B cell (primary cell): ENCODE measurements around the gene HSPB9. TPM values are rescaled to one million over a fixed set of nuclear protein-coding genes. Genes with fewer than 3 reads are reported as not detected.
"Not testable (repeated sequence)": the region's sequence is repeated elsewhere in the genome, so short reads cannot be mapped to it uniquely, and the experiment has no call there.

Source experiments
- ATAC-seq: fragments of 200-7000 bp; cut with Tn5 transposase; one replicate; pipeline ENCODE4 v1.10.0; 2021; ENCODE audit warnings: low read depth, mild to moderate bottlenecking, moderate number of reproducible peaks, moderate library complexity
- CTCF ChIA-PET: fragments of 350-600 bp; sonication (Branson Sonifier 250); formaldehyde crosslinking; loops from one replicate; lab custom pipeline; 2021; ENCODE audit warnings: antibody characterized with exemption, inconsistent platforms; lab: Charles Lee
- POLR2A ChIA-PET: fragments of 350-600 bp; sonication (Branson Sonifier 250); formaldehyde crosslinking; loops from one replicate; lab custom pipeline; 2021; ENCODE audit warnings: antibody characterized with exemption; lab: Charles Lee
- DNase-seq: peaks from one replicate; pipeline ENCODE4 v3.0.0; 2013
- H2AFZ ChIP-seq: 2 replicates; pipeline ENCODE4 v1.6.1; 2012; ENCODE audit warnings: mild to moderate bottlenecking, low read depth, low read length; ENCODE audit not compliant: insufficient read depth, poor library complexity, severe bottlenecking
- H3K27ac ChIP-seq, 2 donors: 1 replicate in 1 of 2; 2 replicates in 1 of 2; pipeline ENCODE4 v1.5.1; 2012 to 2013; ENCODE audit warnings: low read length in 2 of 2, mild to moderate bottlenecking in 2 of 2, moderate library complexity in 1 of 2
- H3K27me3 ChIP-seq, 4 experiments: fragments of 200-600 bp in 1 of 4; sonication (generic) in 1 of 4; replicated peaks in 1 of 4; 1 replicate in 2 of 4; 2 replicates in 2 of 4; pipeline versions ENCODE4 v1.6.1 to v1.7.0; 2013 to 2016; ENCODE audit warnings: low read length in 3 of 4, mild to moderate bottlenecking in 2 of 4, mixed read lengths in 1 of 4, moderate library complexity in 1 of 4; ENCODE audit not compliant: insufficient read depth in 4 of 4, control insufficient read depth in 3 of 4; ENCODE audit errors: control extremely low read depth in 1 of 4
- H3K36me3 ChIP-seq, 2 experiments: replicated peaks in 1 of 2; 1 replicate in 1 of 2; 2 replicates in 1 of 2; pipeline versions ENCODE4 v1.6.1 to v1.7.1; 2013; ENCODE audit warnings: low read length in 1 of 2; ENCODE audit not compliant: insufficient read depth in 2 of 2, control insufficient read depth in 1 of 2; ENCODE audit errors: control extremely low read depth in 1 of 2, extremely low read depth in 1 of 2
- H3K4me1 ChIP-seq, 2 donors: fragments of 200-600 bp in 1 of 2; sonication (generic) in 1 of 2; 1 replicate in 1 of 2; 2 replicates in 1 of 2; pipeline versions ENCODE4 v1.5.1 to v1.6.1; 2013 to 2017; ENCODE audit warnings: low read length in 2 of 2; ENCODE audit not compliant: control insufficient read depth in 2 of 2, insufficient read depth in 2 of 2
- H3K4me2 ChIP-seq: replicated peaks from 2 replicates; pipeline ENCODE3; 2012; ENCODE audit warnings: mild to moderate bottlenecking, low read depth, low read length; ENCODE audit not compliant: poor library complexity, severe bottlenecking
- H3K4me3 ChIP-seq, 5 experiments: fragments of 200-600 bp in 1 of 5; sonication (generic) in 1 of 5; 1 replicate in 3 of 5; 2 replicates in 2 of 5; pipeline versions ENCODE4 v1.5.1 to v1.7.0; 2011 to 2016; ENCODE audit warnings: low read length in 4 of 5, mild to moderate bottlenecking in 4 of 5, low read depth in 2 of 5, control low read depth in 1 of 5, moderate library complexity in 1 of 5; ENCODE audit not compliant: insufficient read depth in 1 of 5; ENCODE audit errors: control extremely low read depth in 1 of 5, extremely low read depth in 1 of 5
- H3K79me2 ChIP-seq: fragments of 200-600 bp; sonication (generic); one replicate; pipeline ENCODE4 v1.6.0; 2016; ENCODE audit warnings: low read length; ENCODE audit not compliant: control insufficient read depth, insufficient read depth
- H3K9ac ChIP-seq: fragments of 200-600 bp; sonication (generic); 2 replicates; pipeline ENCODE4 v1.6.1; 2017; ENCODE audit warnings: mild to moderate bottlenecking, low read length, moderate library complexity
- H3K9me3 ChIP-seq, 3 donors: one replicate each; pipeline versions ENCODE4 v1.6.1 to v1.7.1; 2013; ENCODE audit warnings: low read length in 2 of 3; ENCODE audit not compliant: control insufficient read depth in 2 of 3, insufficient read depth in 1 of 3; ENCODE audit errors: control extremely low read depth in 1 of 3
- H4K20me1 ChIP-seq: 2 replicates; pipeline ENCODE4 v1.6.0; 2012; ENCODE audit warnings: mild to moderate bottlenecking, low read length; ENCODE audit not compliant: insufficient read depth, control insufficient read depth, poor library complexity, severe bottlenecking
- H3K27ac Mint-ChIP-seq: one replicate; pipeline ENCODE4 v1.8.0; 2021; ENCODE audit warnings: mixed read lengths
- H3K27me3 Mint-ChIP-seq: one replicate; pipeline ENCODE4 v1.8.0; 2021; ENCODE audit warnings: mixed read lengths
- H3K4me1 Mint-ChIP-seq: one replicate; pipeline ENCODE4 v1.8.0; 2021; ENCODE audit warnings: mixed read lengths
- H3K4me3 Mint-ChIP-seq: one replicate; pipeline ENCODE4 v1.8.0; 2021; ENCODE audit warnings: mixed read lengths
- H3K9me3 Mint-ChIP-seq: one replicate; pipeline ENCODE4 v1.8.0; 2022; ENCODE audit warnings: mixed read lengths; ENCODE audit not compliant: insufficient read depth
- CTCF ChIP-seq: fragments of 200-600 bp; IDR thresholded peaks from one replicate; pipeline ENCODE4 v1.8.0; 2022; ENCODE audit warnings: antibody characterized with exemption, mild to moderate bottlenecking
- WGBS: methylation state at CpG from one replicate; pipeline ENCODE4 v1.1.5; 2013; ENCODE audit warnings: missing lambda C conversion rate; ENCODE audit not compliant: insufficient coverage; 5-methylcytosine and 5-hydroxymethylcytosine counted together
- intact Hi-C: fragments of 100-400 bp; cut with micrococcal nuclease; formaldehyde crosslinking; loops from one replicate; pipeline ENCODE4 v1.10.0; 2022
- polyA plus RNA-seq: library from polyadenylated mRNA; depleted of rRNA; stranded (reverse); fragments of >200 nt; gene quantifications from 2 replicates; pipeline ENCODE4 v1.2.3, GENCODE V29; 2012
- total RNA-seq, 2 donors: library from RNA; stranded (reverse); fragments of 120-200 nt in 1 of 2; gene quantifications; 1 replicate in 1 of 2; 2 replicates in 1 of 2; pipeline versions ENCODE4 v1.2.3 to v1.2.4, GENCODE V29; 2013 to 2022

The HSPB9 gene
- total and polyA plus RNA-seq, 2 donors (not counting 1 experiment from before 2014, with no cell fraction given): 0.09 TPM; not detected in 1

DNA sequence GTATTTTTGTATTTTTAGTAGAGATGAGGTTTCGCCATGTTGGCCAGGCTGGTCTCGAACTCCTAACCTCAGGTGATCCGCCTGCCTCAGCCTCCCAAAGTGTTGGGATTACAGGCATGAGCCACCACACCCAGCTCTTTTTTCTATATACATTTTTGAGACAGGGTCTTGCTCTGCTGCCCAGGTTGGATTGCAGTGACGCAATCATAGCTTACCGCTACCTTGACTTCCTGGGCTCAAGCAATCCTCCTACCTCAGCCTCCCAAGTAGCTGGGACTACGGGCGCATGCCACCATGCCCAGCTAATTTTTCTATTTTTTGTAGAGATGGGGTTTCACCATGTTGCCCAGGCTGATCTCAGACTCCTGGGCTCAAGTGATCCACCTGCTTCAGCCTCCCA is 18.1 kb downstream of the HSPB9 start:
- 100% methylated on average over 3 of the region's 7 CpGs for WGBS
- CTCF ChIA-PET: interaction anchor here (0.7 to 1.3 kb wide), 3 partner anchors 10 to 120 kb away, joined by 3 read pairs; partner anchors contain the start of gene NKIRAS2
- H2AFZ ChIP-seq, H3K9me3 Mint-ChIP-seq, H3K4me2 ChIP-seq, intact Hi-C loops, H3K4me3 Mint-ChIP-seq, H3K9me3 ChIP-seq, H3K27me3 Mint-ChIP-seq, POLR2A ChIA-PET, H3K4me3 ChIP-seq, H3K9ac ChIP-seq, H3K27ac Mint-ChIP-seq, H3K27ac ChIP-seq, H3K27me3 ChIP-seq, DNase-seq, ATAC-seq: not testable (repeated sequence)
- Histone ChIP-seq H3K4me1 (peaks cover 17 to 19% of the 10 kb centered on the region in 2 donors), H3K36me3 (peaks cover 1 to 36% of the 10 kb centered on the region in 2 experiments), H3K79me2 (peaks cover 100% of the 10 kb centered on the region), H4K20me1 (peaks cover 80% of the 10 kb centered on the region)
- peaks cover 46% of the 10 kb centered on the region for H3K4me1 Mint-ChIP-seq

- peaks cover 1 to 40% of the 10 kb centered on the region in 2 experiments for H3K36me3 ChIP-seq
- no peak overlapping the region for H3K9ac ChIP-seq
- ATAC-seq (no peak), DNase-seq (no peak)
- WGBS: 81% methylated on average over 6 of the region's 8 CpGs
- ChIA-PET POLR2A (no interaction called here), CTCF (interaction anchor here (1.3 to 1.4 kb wide), 2 partner anchors 7 to 11 kb away, joined by 3 to 5 read pairs; no protein-coding TSS in a partner anchor)
- intact Hi-C loops: no loop called here
- no peak overlapping the region for H3K4me3 Mint-ChIP-seq
- peak overlapping the region; percentile 7 for H3K27ac Mint-ChIP-seq
- no peak overlapping the region for H3K4me3 ChIP-seq
- H3K4me1 ChIP-seq: peaks cover 10 to 12% of the 10 kb centered on the region in 2 donors
- no peaks in the 10 kb centered on the region for H3K9me3 Mint-ChIP-seq
- H3K27ac ChIP-seq: no peak overlapping the region
- peaks cover 76% of the 10 kb centered on the region for H4K20me1 ChIP-seq
- H3K79me2 ChIP-seq: peaks cover 100% of the 10 kb centered on the region
- no peak overlapping the region for H2AFZ ChIP-seq
- no peaks in the 10 kb centered on the region for H3K9me3 ChIP-seq
- no peak overlapping the region for H3K4me2 ChIP-seq
- peaks cover 41% of the 10 kb centered on the region for H3K4me1 Mint-ChIP-seq
- no peaks in the 10 kb centered on the region for H3K27me3 Mint-ChIP-seq
- no peak for TF ChIP-seq CTCF
- no peaks in the 10 kb centered on the region for H3K27me3 ChIP-seq
Observed at GRCh38 chr17:42141382-42141781, 18.8 kb downstream of the HSPB9 start.
